Progenitor cell of endocrine pancreas (in vitro differentiated cells): ENCODE data around the gene DDX24. TPM values are rescaled to one million over a fixed set of nuclear protein-coding genes. Genes with fewer than 3 reads are reported as not detected.

Source experiments
- DNase-seq: peaks from one replicate; pipeline ENCODE4 v3.0.0; 2021; ENCODE audit warnings: low spot score; ENCODE audit not compliant: unreplicated experiment
- H3K27ac Mint-ChIP-seq: 2 replicates; pipeline ENCODE4 v1.8.0; 2021; ENCODE audit warnings: mild to moderate bottlenecking, moderate library complexity, mixed read lengths
- H3K27me3 Mint-ChIP-seq: 2 replicates; pipeline ENCODE4 v1.8.0; 2021; ENCODE audit warnings: mixed read lengths
- H3K36me3 Mint-ChIP-seq: 2 replicates; pipeline ENCODE4 v1.8.0; 2022; ENCODE audit warnings: mixed read lengths; ENCODE audit not compliant: insufficient read depth
- H3K4me1 Mint-ChIP-seq: 2 replicates; pipeline ENCODE4 v1.8.0; 2021; ENCODE audit warnings: low read depth, mixed read lengths
- H3K4me3 Mint-ChIP-seq: 2 replicates; pipeline ENCODE4 v1.8.0; 2021; ENCODE audit warnings: low read depth, mild to moderate bottlenecking, moderate library complexity, mixed read lengths
- H3K9me3 Mint-ChIP-seq: 2 replicates; pipeline ENCODE4 v1.8.0; 2021; ENCODE audit warnings: low read depth, mixed read lengths
- CTCF ChIP-seq: fragments of 200-600 bp; sonication (generic); IDR thresholded peaks from one replicate; pipeline ENCODE4 v1.5.0; 2021; ENCODE audit warnings: antibody characterized with exemption, mild to moderate bottlenecking; ENCODE audit not compliant: unreplicated experiment
- total RNA-seq: library from RNA; stranded (reverse); gene quantifications from 2 replicates; pipeline ENCODE4 v1.2.1, GENCODE V29; 2021

DDX24 gene
- total RNA-seq, 1 donor from 2014 or later, result 139 TPM

DNA sequence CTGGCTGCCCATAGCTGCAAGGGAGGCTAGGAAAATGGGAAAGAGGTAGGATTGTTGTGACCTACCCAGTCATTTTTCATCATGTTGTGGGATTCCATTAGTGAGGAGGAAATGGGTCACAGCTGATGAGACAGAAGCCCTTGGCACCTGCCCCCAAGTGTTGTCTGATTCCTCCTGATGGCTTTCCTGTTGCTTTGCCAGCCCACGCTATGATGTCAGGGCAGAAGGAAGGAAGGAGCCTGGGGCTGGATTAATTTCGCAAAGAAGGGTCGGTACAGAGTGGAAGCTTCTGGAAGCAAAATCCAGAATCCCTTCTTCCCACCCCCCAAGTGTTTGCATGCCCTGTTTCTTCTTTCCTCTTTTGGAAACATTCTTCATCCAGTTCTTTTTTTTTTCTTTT, 46.1 kb downstream of the DDX24 start:
- TF ChIP-seq CTCF, result no peak
- Mint-ChIP-seq H3K27me3 (no peaks in the 10 kb centered on the region), H3K4me3 (no peak overlapping the region), H3K4me1 (no peaks in the 10 kb centered on the region), H3K9me3 (no peaks in the 10 kb centered on the region), H3K36me3 (peaks cover 11% of the 10 kb centered on the region), H3K27ac (no peak overlapping the region)
- DNase-seq, result no peak

- Mint-ChIP-seq H3K27ac (no peak overlapping the region), H3K4me3 (no peak overlapping the region), H3K36me3 (peaks cover 11% of the 10 kb centered on the region), H3K4me1 (peaks cover 6% of the 10 kb centered on the region), H3K9me3 (no peaks in the 10 kb centered on the region), H3K27me3 (no peaks in the 10 kb centered on the region)
- TF ChIP-seq CTCF, result no peak
- DNase-seq, result no peak
These were observed 49.1 kb downstream of the DDX24 start for GRCh38 chr14:94031883-94032279.

- Mint-ChIP-seq H3K4me3 (no peak overlapping the region), H3K27me3 (no peaks in the 10 kb centered on the region), H3K27ac (no peak overlapping the region), H3K4me1 (peaks cover 6% of the 10 kb centered on the region), H3K9me3 (no peaks in the 10 kb centered on the region), H3K36me3 (peaks cover 8% of the 10 kb centered on the region)
- no peak for DNase-seq
- no peak for TF ChIP-seq CTCF
These were observed 49.7 kb downstream of the DDX24 start for GRCh38 chr14:94031161-94031882.

GRCh38 chr14:94030571-94030970, 50.4 kb downstream of the DDX24 start:
- no peaks in the 10 kb centered on the region for H3K9me3 Mint-ChIP-seq
- no peaks in the 10 kb centered on the region for H3K27me3 Mint-ChIP-seq
- H3K27ac Mint-ChIP-seq, result no peak overlapping the region
- H3K4me1 Mint-ChIP-seq, result peaks cover 6% of the 10 kb centered on the region
- DNase-seq, result no peak
- TF ChIP-seq CTCF, result no peak
- peaks cover 8% of the 10 kb centered on the region for H3K36me3 Mint-ChIP-seq
- H3K4me3 Mint-ChIP-seq, result no peak overlapping the region

GRCh38 chr14:94029671-94030203, 51.3 kb downstream of the DDX24 start:
- TF ChIP-seq CTCF, result no peak
- H3K4me1 Mint-ChIP-seq, result peaks cover 6% of the 10 kb centered on the region
- no peak overlapping the region for H3K27ac Mint-ChIP-seq
- H3K4me3 Mint-ChIP-seq, result no peak overlapping the region
- no peaks in the 10 kb centered on the region for H3K27me3 Mint-ChIP-seq
- no peak for DNase-seq
- H3K36me3 Mint-ChIP-seq, result peaks cover 8% of the 10 kb centered on the region
- H3K9me3 Mint-ChIP-seq, result no peaks in the 10 kb centered on the region
